ENCODE data around the gene FRMD3.
A peak's percentile ranks its signal among the peaks of the same experiment; 100 is the strongest.
"Not testable (repeated sequence)": the region's sequence is repeated elsewhere in the genome, so short reads cannot be mapped to it uniquely, and the experiment has no call there.

Gene FRMD3

GRCh38 chr9:83384214-83384613 lies 154.0 kb downstream of the FRMD3 start:
- DNase-seq = no peak

GRCh38 chr9:83383034-83383433 lies 155.2 kb downstream of the FRMD3 start:
- no peak for DNase-seq

DNA sequence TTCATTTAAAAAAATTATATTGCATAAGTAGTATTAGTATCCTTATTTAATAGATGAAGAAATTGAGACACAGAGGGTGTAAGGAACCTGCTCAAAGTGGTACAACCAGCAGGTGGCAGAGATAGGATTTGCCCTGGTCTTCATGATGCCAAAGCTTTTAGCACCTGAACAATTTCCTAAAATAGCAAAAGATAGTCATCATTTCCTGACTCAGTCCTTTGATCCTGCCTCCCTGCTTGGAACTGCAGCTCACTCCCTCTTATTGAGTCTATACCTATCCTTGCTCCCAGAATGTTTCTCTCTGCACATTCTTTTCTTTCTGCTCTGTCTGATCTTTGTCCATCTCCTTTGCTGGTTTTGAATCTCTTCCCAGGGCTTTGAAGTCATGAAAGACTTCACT lies 155.8 kb downstream of the FRMD3 start:
- DNase-seq = no peak

GRCh38 chr9:83379045-83379444 lies 159.2 kb downstream of the FRMD3 start:
- DNase-seq = no peak

- no peak for DNase-seq
Observed at GRCh38 chr9:83372957-83373356, 165.2 kb downstream of the FRMD3 start.

DNA sequence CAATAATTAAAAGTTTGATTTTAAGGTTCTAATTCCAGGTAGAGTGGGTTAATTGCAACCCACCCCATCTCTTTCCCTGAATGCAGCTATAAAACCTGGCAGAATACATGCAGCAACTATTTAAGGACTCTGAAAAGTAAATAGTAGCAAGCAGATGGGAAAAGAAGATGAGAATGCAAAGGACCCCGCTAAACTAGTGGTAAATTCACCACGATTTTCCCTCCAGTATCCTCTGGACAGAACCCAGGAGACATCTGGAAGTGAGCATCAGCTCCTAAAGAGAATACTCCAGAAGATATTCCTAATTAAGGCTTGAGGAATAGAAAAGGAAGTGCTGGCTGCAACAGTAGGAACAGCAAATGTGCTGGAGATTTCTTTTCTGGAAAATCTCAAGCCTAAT lies 170.9 kb downstream of the FRMD3 start:
- no peak for DNase-seq

GRCh38 chr9:83362341-83362995 lies 175.7 kb downstream of the FRMD3 start:
- DNase-seq = no peak

DNA sequence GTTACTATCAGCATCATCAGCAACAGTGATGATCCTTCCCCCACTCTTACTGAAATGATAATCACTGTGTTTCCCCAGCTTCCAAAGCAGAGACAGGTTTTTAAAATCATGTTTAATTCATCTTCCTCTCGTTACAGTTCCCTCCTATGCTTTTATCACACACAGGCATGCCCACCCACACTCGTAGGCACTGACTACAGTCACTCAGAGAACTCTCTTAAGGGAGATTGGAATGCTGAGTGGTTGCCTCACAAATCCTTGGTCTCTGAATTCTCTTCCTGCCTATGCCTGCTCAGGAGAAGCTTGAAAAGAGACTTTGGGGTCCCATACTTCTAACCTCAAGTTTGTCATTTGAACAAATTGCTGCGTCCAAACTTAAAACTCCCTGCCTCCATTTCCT lies 179.2 kb downstream of the FRMD3 start:
- no peak for DNase-seq

- not testable (repeated sequence) for DNase-seq
Observed at GRCh38 chr9:83358493-83358892, 179.7 kb downstream of the FRMD3 start.

GRCh38 chr9:83355729-83356151 lies 182.5 kb downstream of the FRMD3 start:
- no peak for DNase-seq

DNA sequence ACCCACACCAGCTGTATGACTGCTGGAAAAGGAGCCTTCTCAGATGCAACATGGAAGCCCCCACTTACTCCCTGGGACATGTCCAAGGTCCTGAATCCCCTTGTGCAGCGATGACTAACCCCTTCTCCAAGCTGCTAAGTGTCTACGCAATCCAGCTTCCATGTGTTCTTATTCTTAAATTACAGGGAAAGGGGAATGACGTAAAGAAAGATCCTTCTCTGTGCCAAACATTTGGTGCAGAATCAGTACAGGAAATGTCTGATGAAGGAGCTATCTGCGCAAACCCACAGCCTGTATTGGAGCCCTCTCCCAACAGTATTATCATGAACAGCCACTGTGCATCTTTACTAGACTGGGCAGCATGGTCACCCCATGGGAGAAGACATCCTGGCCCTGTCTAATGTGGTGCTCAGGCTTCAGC lies 183.2 kb downstream of the FRMD3 start:
- DNase-seq = no peak

DNA sequence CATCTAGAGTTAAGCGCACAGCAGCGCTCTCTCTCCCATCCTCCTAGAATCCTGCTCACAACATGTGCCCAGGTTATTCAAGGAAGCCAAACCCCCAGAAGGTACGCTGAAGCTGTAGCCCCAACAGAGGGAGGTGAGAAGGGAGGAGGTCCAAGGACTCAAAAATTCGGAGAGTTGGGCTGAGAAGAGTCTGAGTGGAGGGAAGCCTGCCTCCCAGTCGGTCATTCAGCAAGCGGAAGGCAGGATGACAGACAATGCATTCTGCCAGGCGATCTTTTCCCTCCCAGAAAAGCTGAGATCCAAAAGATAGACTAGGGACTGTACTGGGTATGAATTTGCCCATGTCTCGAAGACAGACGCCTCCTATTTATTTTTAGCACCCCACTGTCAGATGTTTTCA lies 189.2 kb downstream of the FRMD3 start:
- no peak for DNase-seq

GRCh38 chr9:83346655-83347420 lies 191.4 kb downstream of the FRMD3 start:
- DNase-seq = no peak

- DNase-seq = no peak
Observed at GRCh38 chr9:83343366-83343999, 194.7 kb downstream of the FRMD3 start.

- no peak for DNase-seq
Observed at GRCh38 chr9:83342731-83343130, 195.5 kb downstream of the FRMD3 start.

DNA sequence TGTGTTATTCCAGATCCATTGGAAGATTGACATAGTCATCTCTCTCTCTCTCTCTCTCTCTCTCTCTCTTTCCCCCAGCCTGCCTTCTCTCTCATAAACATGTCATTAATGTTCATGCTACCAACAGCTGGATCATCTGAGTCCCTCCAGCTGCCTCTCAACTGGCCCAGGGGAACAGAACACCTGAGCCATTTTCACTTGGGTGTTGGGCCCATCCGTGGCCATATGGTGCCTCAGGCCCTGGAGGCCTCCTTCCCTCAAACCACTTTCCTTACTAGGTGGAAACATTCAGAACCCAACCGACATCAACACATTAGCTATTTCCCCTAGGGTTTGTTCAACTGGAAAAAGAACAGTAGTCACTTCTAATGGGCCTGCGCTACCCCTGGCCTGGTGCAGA lies 196.2 kb downstream of the FRMD3 start:
- DNase-seq = no peak

DNA sequence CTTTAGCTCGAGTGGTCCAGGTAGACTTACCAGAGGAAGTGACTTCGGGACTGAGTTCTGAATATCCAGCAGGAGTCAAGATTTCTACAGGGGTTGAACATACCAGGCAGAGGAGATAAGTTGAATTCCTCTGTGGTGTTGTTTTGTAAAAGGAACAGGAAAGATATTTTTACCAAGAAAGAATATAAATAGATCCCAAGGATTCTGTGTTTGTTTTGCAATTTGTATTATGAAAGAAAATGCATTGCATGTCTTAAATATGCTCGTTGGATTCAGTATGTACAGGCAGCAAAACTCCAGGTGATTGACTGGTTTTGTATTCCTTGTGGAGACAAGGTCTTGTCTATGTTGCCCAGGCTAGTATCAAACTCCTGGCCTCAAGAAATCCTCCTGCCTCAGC lies 197.8 kb downstream of the FRMD3 start:
- no peak for DNase-seq

DNA sequence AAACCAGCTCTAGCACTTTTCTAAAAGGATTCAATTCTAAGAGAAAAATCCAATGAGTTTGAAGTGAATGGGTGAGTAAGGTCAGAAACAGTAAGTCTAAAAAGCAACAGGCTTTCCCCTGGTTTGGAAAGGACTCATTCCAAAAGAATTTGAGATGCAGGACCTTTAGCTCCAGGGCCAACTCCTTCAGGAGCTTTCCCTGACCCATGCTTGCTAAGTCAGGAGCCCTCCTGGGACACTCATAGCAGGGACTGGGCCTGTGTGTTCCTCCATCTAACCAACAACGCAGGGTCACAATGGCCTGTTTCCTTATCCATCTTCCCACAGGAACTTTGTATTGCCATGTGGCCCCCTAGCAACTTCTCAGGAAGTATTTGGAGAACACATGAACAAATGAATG lies 198.8 kb downstream of the FRMD3 start:
- no peak for DNase-seq

DNA sequence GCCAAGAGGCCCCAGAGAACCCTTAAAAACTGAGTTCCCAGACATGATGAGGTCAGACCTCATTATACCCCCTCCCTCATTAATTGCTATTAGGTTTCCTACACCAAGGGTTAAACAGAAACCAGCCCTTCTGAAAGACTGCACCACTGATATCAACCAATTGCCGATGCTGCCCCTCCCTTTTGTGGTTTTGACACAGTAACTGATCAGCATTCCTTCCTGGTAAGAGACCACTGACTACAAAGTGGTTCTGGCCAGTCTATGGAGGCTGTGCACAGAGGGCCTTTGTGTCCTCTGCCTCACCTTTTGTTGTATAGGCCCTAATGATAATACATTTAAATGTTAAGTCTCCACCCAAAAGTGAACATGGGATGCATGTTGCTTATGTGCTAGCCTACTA lies 201.5 kb downstream of the FRMD3 start:
- peak in 1 of 2 experiments; percentile 10 for DNase-seq

DNA sequence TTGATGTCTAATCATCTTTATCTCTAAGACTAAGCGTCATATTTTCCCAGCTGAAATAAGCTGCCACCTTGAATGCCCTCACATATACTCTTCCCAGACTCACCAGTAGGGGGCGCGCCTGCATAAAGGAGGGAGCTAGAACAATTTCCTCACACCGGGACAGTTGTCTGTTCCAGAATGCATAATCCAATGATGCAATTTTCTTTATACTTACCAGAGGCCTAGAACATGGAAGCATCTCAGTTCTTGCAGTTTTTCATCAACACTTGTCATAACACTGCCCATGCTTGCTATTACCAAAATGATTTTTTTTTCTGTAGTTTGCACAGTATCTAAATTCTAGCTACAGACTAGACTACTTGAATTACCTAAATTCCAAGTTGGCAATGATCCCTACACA lies 203.9 kb downstream of the FRMD3 start:
- peak; percentile 6 to 59 for DNase-seq

DNA sequence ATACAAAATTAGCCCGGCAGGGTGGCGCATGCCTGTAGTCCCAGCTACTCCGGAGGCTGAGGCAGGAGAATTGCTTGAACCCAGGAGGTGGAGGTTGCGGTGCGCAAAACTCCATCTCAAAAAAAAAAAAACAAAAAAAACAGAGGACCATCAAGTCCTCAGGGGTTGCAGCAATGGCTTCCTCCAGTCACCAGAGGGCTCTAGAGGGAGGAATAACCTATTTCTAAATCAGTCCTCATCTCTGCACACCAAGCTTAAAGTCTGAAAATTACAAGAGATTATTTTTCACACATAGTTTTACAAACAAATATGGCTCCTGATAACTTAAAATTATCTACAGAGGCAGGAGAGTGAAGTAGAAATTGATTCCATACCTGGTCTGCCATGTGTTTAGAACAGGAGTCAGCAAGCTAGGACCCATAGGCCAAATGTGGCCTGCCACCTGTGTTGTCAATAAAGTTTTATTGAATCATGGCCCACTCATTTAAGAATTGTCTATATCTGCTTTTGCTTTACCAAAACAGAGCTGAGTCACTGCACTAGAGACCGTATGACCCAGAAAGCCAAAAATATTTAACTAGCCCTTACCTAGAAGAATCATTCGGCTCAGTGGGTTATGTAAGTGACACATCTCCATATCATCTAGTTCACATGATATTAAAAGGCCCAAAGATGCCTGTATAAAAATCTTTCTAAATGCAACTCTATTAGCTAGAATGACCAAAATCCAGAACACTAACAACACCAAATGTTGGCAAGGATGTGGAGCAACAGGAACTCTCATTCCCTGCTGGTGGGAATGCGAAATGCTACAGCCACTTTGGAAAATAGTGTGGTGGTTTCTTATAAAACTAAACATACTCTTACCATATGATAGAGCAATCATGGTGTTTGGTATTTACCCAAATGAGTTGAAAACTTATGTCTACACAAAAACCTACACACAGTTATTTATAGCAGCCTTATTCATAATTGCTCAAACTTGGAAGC lies 207.7 kb downstream of the FRMD3 start:
- DNase-seq = no peak

DNA sequence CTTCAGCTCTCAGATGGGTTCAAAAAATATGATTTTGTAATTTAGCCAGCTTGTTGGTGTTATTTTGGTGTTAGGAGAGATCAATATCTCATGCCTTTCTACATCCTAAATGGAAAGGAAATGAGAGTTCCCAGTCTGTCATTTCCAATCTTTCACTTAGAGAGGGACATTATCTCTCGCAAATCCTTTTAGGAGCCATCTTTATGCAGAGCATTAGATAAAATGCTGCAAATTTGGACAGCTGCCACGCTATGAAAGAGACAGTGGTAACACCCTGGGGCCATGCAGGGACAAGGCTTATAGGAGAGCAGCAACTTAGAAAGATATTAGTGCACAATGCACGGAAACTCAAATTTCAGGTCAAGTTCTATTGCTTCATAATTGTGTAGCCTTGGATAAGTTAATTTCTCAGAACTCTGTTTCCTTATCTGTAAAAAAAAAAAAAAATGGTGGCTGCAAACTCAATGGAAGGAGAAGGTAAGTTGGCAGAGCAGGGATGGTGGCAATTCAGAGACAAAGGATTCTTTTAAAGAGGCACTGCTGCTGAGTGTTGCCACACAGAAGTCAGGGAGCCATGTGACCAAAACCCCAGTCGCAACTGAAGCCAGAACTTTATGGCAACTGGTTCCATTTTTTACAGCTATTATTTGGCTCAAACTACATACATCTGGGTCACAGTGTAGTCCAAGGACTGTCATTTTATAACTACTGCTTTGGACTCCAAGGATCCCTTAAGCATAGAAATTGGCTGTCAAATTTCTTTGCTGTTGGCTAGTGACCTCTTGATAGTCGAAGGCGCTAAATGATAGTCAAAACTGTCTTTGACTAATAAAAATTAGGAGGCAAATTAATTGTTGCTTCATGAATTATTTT lies 210.2 kb downstream of the FRMD3 start:
- no peak for DNase-seq
